ENCODE measurements around the gene KCP. TPM values are rescaled to one million over a fixed set of nuclear protein-coding genes. Genes with fewer than 3 reads are reported as not detected.

Gene KCP
- total and polyA plus RNA-seq, 2 donors (not counting 1 experiment from before 2014, with no cell fraction given) = 2.3 to 3.8 TPM

GRCh38 chr7:128831178-128831993 is 79.1 kb downstream of the KCP start:
- ChIA-PET CTCF (no interaction called here), POLR2A (interaction anchor here (0.7 kb wide), 1 partner anchor 824 kb away, joined by 3 read pairs; no protein-coding TSS in a partner anchor)
- H3K4me1 ChIP-seq (ENCODE audit: control insufficient read depth in 2 of 2, insufficient read depth in 2 of 2, low read length in 2 of 2) = peaks cover 31 to 32% of the 10 kb centered on the region in 2 donors
- ATAC-seq (ENCODE audit: low read depth) (peak; percentile 38), DNase-seq (peak; percentile 58)
- H2AFZ ChIP-seq (ENCODE audit: insufficient read depth, low read depth, low read length, poor library complexity, severe bottlenecking) = peak overlapping the region; percentile 46
- no peak overlapping the region for H3K27ac ChIP-seq (ENCODE audit: low read length in 2 of 2)
- Mint-ChIP-seq H3K27ac (peak overlapping the region; percentile 10), H3K4me3 (peak overlapping the region; percentile 77), H3K27me3 (peaks cover 42% of the 10 kb centered on the region), H3K4me1 (peaks cover 20% of the 10 kb centered on the region), H3K9me3 (ENCODE audit: insufficient read depth) (no peaks in the 10 kb centered on the region)
- peak overlapping the region in 1 of 5 experiments; percentile 24 for H3K4me3 ChIP-seq (ENCODE audit: control extremely low read depth in 1 of 5, extremely low read depth in 1 of 5, insufficient read depth in 1 of 5, low read depth in 2 of 5, low read length in 4 of 5)
- peak overlapping the region; percentile 19 for H3K9ac ChIP-seq (ENCODE audit: low read length)
- no peaks in the 10 kb centered on the region for H3K79me2 ChIP-seq (ENCODE audit: control insufficient read depth, insufficient read depth, low read length)
- intact Hi-C loops (cut with micrococcal nuclease) = no loop called here
- peak overlapping the region; percentile 94 for H3K4me2 ChIP-seq (replicated peaks; ENCODE audit: low read depth, low read length, poor library complexity, severe bottlenecking)
- H3K9me3 ChIP-seq (ENCODE audit: control extremely low read depth in 1 of 3, control insufficient read depth in 2 of 3, insufficient read depth in 1 of 3, low read length in 2 of 3) = peaks cover 0 to 7% (median 0%) of the 10 kb centered on the region in 3 donors
- no peaks in the 10 kb centered on the region for H3K36me3 ChIP-seq (replicated peaks in 1 of 2; ENCODE audit: control extremely low read depth in 1 of 2, control insufficient read depth in 1 of 2, extremely low read depth in 1 of 2, insufficient read depth in 2 of 2, low read length in 1 of 2)
- TF ChIP-seq EZH2 (IDR thresholded peaks at IDR 0.05; ENCODE audit: borderline replicate concordance, insufficient read depth, low read depth, low read length, poor library complexity, severe bottlenecking) (no peak), CTCF (IDR thresholded peaks at IDR 0.05) (no peak)
- no peaks in the 10 kb centered on the region for H4K20me1 ChIP-seq (ENCODE audit: control insufficient read depth, insufficient read depth, low read length, poor library complexity, severe bottlenecking)
- peaks cover 0 to 52% (median 20%) of the 10 kb centered on the region in 4 experiments for H3K27me3 ChIP-seq (replicated peaks in 1 of 4; ENCODE audit: control extremely low read depth in 1 of 4, control insufficient read depth in 3 of 4, insufficient read depth in 4 of 4, low read length in 3 of 4)
- WGBS (ENCODE audit: insufficient coverage) = 3% methylated on average over 31 of the region's 33 CpGs
